OCI-LY3 (cell line): ENCODE data around the gene ZNF488.

ENCODE experiments used
- H2AFZ ChIP-seq: fragments of 200-600, 300-600 bp; shearing (Covaris generic); 2 replicates; pipeline ENCODE4 v1.6.0; 2014; ENCODE audit warnings: antibody characterized with exemption, low read depth, low read length
- H3K27ac ChIP-seq: fragments of 200-600, 300-600 bp; sonication (generic); 2 replicates; pipeline ENCODE4 v1.5.1; 2014; ENCODE audit warnings: mild to moderate bottlenecking, low read length, moderate library complexity, mixed read lengths
- H3K27me3 ChIP-seq: fragments of 200-600, 300-600 bp; sonication (generic); 2 replicates; pipeline ENCODE4 v1.6.1; 2014; ENCODE audit warnings: low read depth, low read length, mixed read lengths
- H3K36me3 ChIP-seq: fragments of 200-600, 300-600 bp; sonication (generic); replicated peaks from 2 replicates; pipeline ENCODE3; 2014; ENCODE audit warnings: low read depth, low read length, mixed read lengths
- H3K4me1 ChIP-seq: fragments of 300-600, 200-600 bp; sonication (generic); 2 replicates; pipeline ENCODE4 v1.6.1; 2014; ENCODE audit warnings: low read length, mixed read lengths
- H3K4me2 ChIP-seq: fragments of 200-600, 300-600 bp; sonication (generic); 2 replicates; pipeline ENCODE4 v1.6.1; 2014; ENCODE audit warnings: low read length, mixed read lengths
- H3K4me3 ChIP-seq: fragments of 300-600, 200-600 bp; sonication (generic); 2 replicates; pipeline ENCODE4 v1.5.1; 2014; ENCODE audit warnings: antibody characterized with exemption, mild to moderate bottlenecking, low read length, moderate library complexity
- H3K79me2 ChIP-seq: fragments of 300-600, 200-600 bp; shearing (Covaris generic); 2 replicates; pipeline ENCODE4 v1.6.1; 2014; ENCODE audit warnings: mild to moderate bottlenecking, low read length, mixed read lengths
- H3K9ac ChIP-seq: fragments of 300-600, 200-600 bp; shearing (Covaris generic); 2 replicates; pipeline ENCODE4 v1.6.0; 2014; ENCODE audit warnings: mild to moderate bottlenecking, low read length, moderate library complexity
- H3K9me3 ChIP-seq: fragments of 200-600, 300-600 bp; shearing (Covaris generic); 2 replicates; pipeline ENCODE4 v1.6.1; 2014; ENCODE audit warnings: low read length, mixed read lengths; ENCODE audit not compliant: insufficient read depth
- H4K20me1 ChIP-seq: fragments of 200-600, 300-600 bp; sonication (generic); 2 replicates; pipeline ENCODE4 v1.6.1; 2016; ENCODE audit warnings: low read length, mixed read lengths; ENCODE audit not compliant: insufficient read depth
- CTCF ChIP-seq: fragments of 200-600, 300-600 bp; sonication (generic); IDR thresholded peaks from 2 replicates; pipeline ENCODE4 v1.5.1; 2014; ENCODE audit warnings: antibody characterized with exemption, low read length, low read depth
- EZH2phosphoT487 ChIP-seq: fragments of 200-600 bp; shearing (Covaris generic); IDR thresholded peaks from 2 replicates; pipeline ENCODE4 v1.6.1; 2018; ENCODE audit warnings: antibody characterized with exemption, mixed run types, low read depth

Gene ZNF488

DNA sequence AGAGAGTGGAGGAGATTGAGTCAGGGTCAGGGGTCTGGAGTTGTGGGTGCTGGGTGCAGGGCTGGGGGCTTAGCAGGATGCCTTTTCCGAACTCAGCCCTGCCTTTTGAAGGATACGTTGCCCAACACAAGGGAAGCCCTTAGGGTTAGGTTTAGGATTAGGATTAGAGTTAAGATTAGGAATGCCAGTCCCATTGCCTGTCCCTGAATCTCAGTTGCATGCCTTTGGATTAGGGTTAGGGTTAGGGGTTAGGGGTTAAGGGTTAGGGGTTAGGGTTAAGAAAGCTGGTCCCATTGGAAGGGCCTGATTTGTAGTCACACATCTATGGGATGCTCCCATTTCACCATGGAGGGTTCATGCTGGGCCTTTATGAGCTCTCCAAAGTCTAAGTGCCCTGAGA is 20.8 kb upstream of the ZNF488 start:
- Histone ChIP-seq H3K4me2 (no peak overlapping the region), H3K27me3 (no peaks in the 10 kb centered on the region), H3K4me3 (no peak overlapping the region), H3K79me2 (no peaks in the 10 kb centered on the region), H3K9ac (no peak overlapping the region), H3K27ac (no peak overlapping the region), H3K4me1 (peaks cover 12% of the 10 kb centered on the region), H3K36me3 (no peaks in the 10 kb centered on the region), H3K9me3 (no peaks in the 10 kb centered on the region), H4K20me1 (no peaks in the 10 kb centered on the region), H2AFZ (no peak overlapping the region)
- TF ChIP-seq EZH2phosphoT487 = no peak
- TF ChIP-seq CTCF = no peak

DNA sequence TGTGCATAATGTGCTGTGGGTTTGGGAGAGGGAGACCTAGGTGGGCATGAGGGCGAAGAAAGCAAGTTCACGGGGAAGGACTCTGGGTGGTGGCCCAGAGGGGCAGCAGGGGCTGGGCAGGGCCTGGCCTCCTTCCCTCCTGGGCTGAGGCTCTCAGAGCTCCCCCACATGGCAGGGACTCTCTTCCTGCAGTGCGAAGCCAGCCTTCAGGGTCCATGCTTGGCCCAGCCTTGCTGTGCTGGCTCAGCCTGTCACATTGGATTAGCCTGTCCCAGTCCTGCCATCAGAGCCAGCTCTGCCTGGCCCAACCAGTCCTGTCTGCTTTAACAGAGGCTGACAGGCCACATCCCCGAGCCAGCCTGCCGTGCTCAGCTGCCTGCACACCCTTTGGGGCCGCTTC is 20.4 kb upstream of the ZNF488 start:
- H3K27me3 ChIP-seq = no peaks in the 10 kb centered on the region
- H3K4me1 ChIP-seq = peaks cover 12% of the 10 kb centered on the region
- H3K9me3 ChIP-seq = no peaks in the 10 kb centered on the region
- no peak overlapping the region for H3K4me2 ChIP-seq
- H3K9ac ChIP-seq = no peak overlapping the region
- no peaks in the 10 kb centered on the region for H3K79me2 ChIP-seq
- TF ChIP-seq EZH2phosphoT487 (no peak), CTCF (no peak)
- no peak overlapping the region for H2AFZ ChIP-seq
- H3K36me3 ChIP-seq = no peaks in the 10 kb centered on the region
- no peak overlapping the region for H3K4me3 ChIP-seq
- H3K27ac ChIP-seq = no peak overlapping the region
- no peaks in the 10 kb centered on the region for H4K20me1 ChIP-seq

- Histone ChIP-seq H3K4me3 (no peak overlapping the region), H3K27ac (no peak overlapping the region), H3K4me1 (peaks cover 4% of the 10 kb centered on the region; the same call in 1 of the 2 replicates)
Observed at GRCh38 chr10:47403446-47404318, 19.6 kb upstream of the ZNF488 start.

More at GRCh38 chr10:47403446-47404318, 19.6 kb upstream of the ZNF488 start:
- H3K4me2 ChIP-seq = no peak overlapping the region
- TF ChIP-seq CTCF (peak; percentile 4; the same call in 1 of the 2 replicates), EZH2phosphoT487 (no peak)
- H3K79me2 ChIP-seq = no peaks in the 10 kb centered on the region
- no peaks in the 10 kb centered on the region for H3K36me3 ChIP-seq
- no peak overlapping the region for H3K9ac ChIP-seq
- H3K9me3 ChIP-seq = no peaks in the 10 kb centered on the region
- H2AFZ ChIP-seq = no peak overlapping the region
- H3K27me3 ChIP-seq = no peaks in the 10 kb centered on the region
- H4K20me1 ChIP-seq = no peaks in the 10 kb centered on the region
